B cell (primary cell): ENCODE measurements around the gene LIN28B. TPM values are rescaled to one million over a fixed set of nuclear protein-coding genes. Genes with fewer than 3 reads are reported as not detected.

Experiments used
- ATAC-seq: fragments of 200-7000 bp; cut with Tn5 transposase; one replicate; pipeline ENCODE4 v1.10.0; 2021; ENCODE audit warnings: low read depth, mild to moderate bottlenecking, moderate number of reproducible peaks, moderate library complexity
- CTCF ChIA-PET: fragments of 350-600 bp; sonication (Branson Sonifier 250); formaldehyde crosslinking; loops from one replicate; lab custom pipeline; 2021; ENCODE audit warnings: antibody characterized with exemption, inconsistent platforms; lab: Charles Lee
- POLR2A ChIA-PET: fragments of 350-600 bp; sonication (Branson Sonifier 250); formaldehyde crosslinking; loops from one replicate; lab custom pipeline; 2021; ENCODE audit warnings: antibody characterized with exemption; lab: Charles Lee
- DNase-seq: peaks from one replicate; pipeline ENCODE4 v3.0.0; 2013
- H2AFZ ChIP-seq: 2 replicates; pipeline ENCODE4 v1.6.1; 2012; ENCODE audit warnings: mild to moderate bottlenecking, low read depth, low read length; ENCODE audit not compliant: insufficient read depth, poor library complexity, severe bottlenecking
- H3K27ac ChIP-seq, 2 donors: 1 replicate in 1 of 2; 2 replicates in 1 of 2; pipeline ENCODE4 v1.5.1; 2012 to 2013; ENCODE audit warnings: low read length in 2 of 2, mild to moderate bottlenecking in 2 of 2, moderate library complexity in 1 of 2
- H3K27me3 ChIP-seq, 4 experiments: fragments of 200-600 bp in 1 of 4; sonication (generic) in 1 of 4; replicated peaks in 1 of 4; 1 replicate in 2 of 4; 2 replicates in 2 of 4; pipeline versions ENCODE4 v1.6.1 to v1.7.0; 2013 to 2016; ENCODE audit warnings: low read length in 3 of 4, mild to moderate bottlenecking in 2 of 4, mixed read lengths in 1 of 4, moderate library complexity in 1 of 4; ENCODE audit not compliant: insufficient read depth in 4 of 4, control insufficient read depth in 3 of 4; ENCODE audit errors: control extremely low read depth in 1 of 4
- H3K36me3 ChIP-seq, 2 experiments: replicated peaks in 1 of 2; 1 replicate in 1 of 2; 2 replicates in 1 of 2; pipeline versions ENCODE4 v1.6.1 to v1.7.1; 2013; ENCODE audit warnings: low read length in 1 of 2; ENCODE audit not compliant: insufficient read depth in 2 of 2, control insufficient read depth in 1 of 2; ENCODE audit errors: control extremely low read depth in 1 of 2, extremely low read depth in 1 of 2
- H3K4me1 ChIP-seq, 2 donors: fragments of 200-600 bp in 1 of 2; sonication (generic) in 1 of 2; 1 replicate in 1 of 2; 2 replicates in 1 of 2; pipeline versions ENCODE4 v1.5.1 to v1.6.1; 2013 to 2017; ENCODE audit warnings: low read length in 2 of 2; ENCODE audit not compliant: control insufficient read depth in 2 of 2, insufficient read depth in 2 of 2
- H3K4me2 ChIP-seq: replicated peaks from 2 replicates; pipeline ENCODE3; 2012; ENCODE audit warnings: mild to moderate bottlenecking, low read depth, low read length; ENCODE audit not compliant: poor library complexity, severe bottlenecking
- H3K4me3 ChIP-seq, 5 experiments: fragments of 200-600 bp in 1 of 5; sonication (generic) in 1 of 5; 1 replicate in 3 of 5; 2 replicates in 2 of 5; pipeline versions ENCODE4 v1.5.1 to v1.7.0; 2011 to 2016; ENCODE audit warnings: low read length in 4 of 5, mild to moderate bottlenecking in 4 of 5, low read depth in 2 of 5, control low read depth in 1 of 5, moderate library complexity in 1 of 5; ENCODE audit not compliant: insufficient read depth in 1 of 5; ENCODE audit errors: control extremely low read depth in 1 of 5, extremely low read depth in 1 of 5
- H3K79me2 ChIP-seq: fragments of 200-600 bp; sonication (generic); one replicate; pipeline ENCODE4 v1.6.0; 2016; ENCODE audit warnings: low read length; ENCODE audit not compliant: control insufficient read depth, insufficient read depth
- H3K9ac ChIP-seq: fragments of 200-600 bp; sonication (generic); 2 replicates; pipeline ENCODE4 v1.6.1; 2017; ENCODE audit warnings: mild to moderate bottlenecking, low read length, moderate library complexity
- H3K9me3 ChIP-seq, 3 donors: one replicate each; pipeline versions ENCODE4 v1.6.1 to v1.7.1; 2013; ENCODE audit warnings: low read length in 2 of 3; ENCODE audit not compliant: control insufficient read depth in 2 of 3, insufficient read depth in 1 of 3; ENCODE audit errors: control extremely low read depth in 1 of 3
- H4K20me1 ChIP-seq: 2 replicates; pipeline ENCODE4 v1.6.0; 2012; ENCODE audit warnings: mild to moderate bottlenecking, low read length; ENCODE audit not compliant: insufficient read depth, control insufficient read depth, poor library complexity, severe bottlenecking
- H3K27ac Mint-ChIP-seq: one replicate; pipeline ENCODE4 v1.8.0; 2021; ENCODE audit warnings: mixed read lengths
- H3K27me3 Mint-ChIP-seq: one replicate; pipeline ENCODE4 v1.8.0; 2021; ENCODE audit warnings: mixed read lengths
- H3K4me1 Mint-ChIP-seq: one replicate; pipeline ENCODE4 v1.8.0; 2021; ENCODE audit warnings: mixed read lengths
- H3K4me3 Mint-ChIP-seq: one replicate; pipeline ENCODE4 v1.8.0; 2021; ENCODE audit warnings: mixed read lengths
- H3K9me3 Mint-ChIP-seq: one replicate; pipeline ENCODE4 v1.8.0; 2022; ENCODE audit warnings: mixed read lengths; ENCODE audit not compliant: insufficient read depth
- EZH2 ChIP-seq: IDR thresholded peaks from 2 replicates; pipeline ENCODE4 v1.6.1; 2012; ENCODE audit warnings: borderline replicate concordance, low read depth, mild to moderate bottlenecking, moderate library complexity, low read length; ENCODE audit not compliant: insufficient read depth, poor library complexity, severe bottlenecking
- WGBS: methylation state at CpG from one replicate; pipeline ENCODE4 v1.1.5; 2013; ENCODE audit warnings: missing lambda C conversion rate; ENCODE audit not compliant: insufficient coverage; 5-methylcytosine and 5-hydroxymethylcytosine counted together
- intact Hi-C: fragments of 100-400 bp; cut with micrococcal nuclease; formaldehyde crosslinking; loops from one replicate; pipeline ENCODE4 v1.10.0; 2022
- polyA plus RNA-seq: library from polyadenylated mRNA; depleted of rRNA; stranded (reverse); fragments of >200 nt; gene quantifications from 2 replicates; pipeline ENCODE4 v1.2.3, GENCODE V29; 2012
- total RNA-seq, 2 donors: library from RNA; stranded (reverse); fragments of 120-200 nt in 1 of 2; gene quantifications; 1 replicate in 1 of 2; 2 replicates in 1 of 2; pipeline versions ENCODE4 v1.2.3 to v1.2.4, GENCODE V29; 2013 to 2022
- TF ChIP-seq, protein P1 (sequence below): fragments of 200-600 bp; IDR thresholded peaks from one replicate; pipeline ENCODE4 v1.8.0; 2022; ENCODE audit warnings: antibody characterized with exemption, mild to moderate bottlenecking

LIN28B gene
- total and polyA plus RNA-seq, 2 donors (not counting 1 experiment from before 2014, with no cell fraction given), result not detected

DNA sequence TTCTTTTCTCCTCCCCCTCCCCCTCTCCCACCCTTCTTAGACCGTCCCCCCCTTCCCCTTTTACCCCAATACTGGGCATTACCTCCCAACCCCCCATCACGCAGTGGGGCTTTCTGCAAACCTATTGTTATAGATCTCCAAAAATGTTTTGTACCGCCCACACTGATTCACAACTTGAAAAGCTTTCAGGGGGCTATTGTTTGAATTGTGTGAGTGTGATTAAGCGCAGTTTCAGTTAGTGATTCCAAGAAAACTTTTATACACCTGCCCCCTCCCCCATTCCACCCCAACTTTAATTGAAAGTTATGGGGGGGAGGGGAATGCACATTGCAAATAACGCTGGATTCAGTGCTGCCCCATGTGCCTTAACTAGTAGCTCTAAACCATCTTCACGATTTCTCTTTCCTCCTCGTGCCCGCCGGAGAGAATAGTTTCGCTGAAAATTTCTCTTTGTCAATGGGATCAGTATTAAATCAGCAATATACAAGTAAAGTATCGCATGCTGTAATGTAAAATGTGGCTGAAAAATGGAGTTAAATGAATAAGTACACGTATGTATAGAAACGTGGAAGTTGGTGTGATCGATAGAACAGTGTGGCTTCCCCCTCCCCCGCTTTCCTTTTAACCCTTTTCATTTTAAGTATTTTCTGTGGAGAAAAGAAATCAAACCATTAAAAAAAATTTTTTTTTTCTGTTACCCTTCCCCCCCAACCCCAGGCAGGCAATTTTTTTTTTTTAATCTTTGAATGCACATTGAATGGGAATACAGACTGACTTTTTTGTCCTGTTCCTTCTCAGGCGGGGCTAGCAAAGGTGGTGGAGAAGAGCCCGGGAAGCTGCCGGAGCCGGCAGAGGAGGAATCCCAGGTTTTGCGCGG, 632 bp downstream of the LIN28B start:
- H3K9me3 ChIP-seq, result peaks cover 0 to 12% (median 0%) of the 10 kb centered on the region in 3 donors
- H3K4me1 ChIP-seq, result peaks cover 0 to 22% of the 10 kb centered on the region in 2 donors
- no peaks in the 10 kb centered on the region for H4K20me1 ChIP-seq
- H3K27me3 ChIP-seq, result peaks cover 4 to 55% (median 46%) of the 10 kb centered on the region in 4 experiments
- no peak overlapping the region for H3K4me2 ChIP-seq
- Mint-ChIP-seq H3K9me3 (peaks cover 2% of the 10 kb centered on the region), H3K4me1 (peaks cover 6% of the 10 kb centered on the region), H3K4me3 (no peak overlapping the region), H3K27ac (no peak overlapping the region), H3K27me3 (peaks cover 63% of the 10 kb centered on the region)
- no peaks in the 10 kb centered on the region for H3K79me2 ChIP-seq
- ChIA-PET CTCF (no interaction called here), POLR2A (no interaction called here)
- H3K36me3 ChIP-seq, result no peaks in the 10 kb centered on the region
- 0% methylated on average over 3 of the region's 21 CpGs for WGBS
- no peak overlapping the region for H3K4me3 ChIP-seq
- intact Hi-C loops, result no loop called here
- TF ChIP-seq EZH2, result no peak
- TF ChIP-seq, protein P1, sequence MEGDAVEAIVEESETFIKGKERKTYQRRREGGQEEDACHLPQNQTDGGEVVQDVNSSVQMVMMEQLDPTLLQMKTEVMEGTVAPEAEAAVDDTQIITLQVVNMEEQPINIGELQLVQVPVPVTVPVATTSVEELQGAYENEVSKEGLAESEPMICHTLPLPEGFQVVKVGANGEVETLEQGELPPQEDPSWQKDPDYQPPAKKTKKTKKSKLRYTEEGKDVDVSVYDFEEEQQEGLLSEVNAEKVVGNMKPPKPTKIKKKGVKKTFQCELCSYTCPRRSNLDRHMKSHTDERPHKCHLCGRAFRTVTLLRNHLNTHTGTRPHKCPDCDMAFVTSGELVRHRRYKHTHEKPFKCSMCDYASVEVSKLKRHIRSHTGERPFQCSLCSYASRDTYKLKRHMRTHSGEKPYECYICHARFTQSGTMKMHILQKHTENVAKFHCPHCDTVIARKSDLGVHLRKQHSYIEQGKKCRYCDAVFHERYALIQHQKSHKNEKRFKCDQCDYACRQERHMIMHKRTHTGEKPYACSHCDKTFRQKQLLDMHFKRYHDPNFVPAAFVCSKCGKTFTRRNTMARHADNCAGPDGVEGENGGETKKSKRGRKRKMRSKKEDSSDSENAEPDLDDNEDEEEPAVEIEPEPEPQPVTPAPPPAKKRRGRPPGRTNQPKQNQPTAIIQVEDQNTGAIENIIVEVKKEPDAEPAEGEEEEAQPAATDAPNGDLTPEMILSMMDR, result no peak
- peak; percentile 10 for DNase-seq
- H3K9ac ChIP-seq, result no peak overlapping the region
- no peak overlapping the region for H3K27ac ChIP-seq
- no peak overlapping the region for H2AFZ ChIP-seq
- no peak for ATAC-seq
